Fibroblast of lung (primary cell): ENCODE data around the gene ABCD1. TPM values are rescaled to one million over a fixed set of nuclear protein-coding genes. Genes with fewer than 3 reads are reported as not detected.

Source experiments
- DNase-seq, 2 donors: peaks; one replicate each; pipeline versions ENCODE4 v3.0.0 to v3.0.0-alpha.2; 2010; ENCODE audit warnings: low read depth in 2 of 2
- H2AFZ ChIP-seq: 2 replicates; pipeline ENCODE4 v1.5.1; 2012; ENCODE audit warnings: low read length, control low read depth, inconsistent platforms
- H3K27ac ChIP-seq: 2 replicates; pipeline ENCODE4 v1.5.1; 2011; ENCODE audit warnings: low read length, control low read depth; ENCODE audit not compliant: insufficient read depth
- H3K27me3 ChIP-seq: 2 replicates; pipeline ENCODE4 v1.5.1; 2011; ENCODE audit warnings: mild to moderate bottlenecking, low read length; ENCODE audit not compliant: control insufficient read depth, insufficient read depth
- H3K36me3 ChIP-seq: 2 replicates; pipeline ENCODE4 v1.5.1; 2011; ENCODE audit warnings: low read length; ENCODE audit not compliant: control insufficient read depth, insufficient read depth
- H3K4me1 ChIP-seq: 2 replicates; pipeline ENCODE4 v1.5.1; 2011; ENCODE audit warnings: low read length; ENCODE audit not compliant: control insufficient read depth, insufficient read depth; ENCODE audit errors: extremely low read depth
- H3K4me2 ChIP-seq: 2 replicates; pipeline ENCODE4 v1.5.1; 2011; ENCODE audit warnings: low read length, control low read depth; ENCODE audit not compliant: insufficient read depth; ENCODE audit errors: extremely low read depth
- H3K4me3 ChIP-seq, 4 experiments: fragments of 200-600 bp in 1 of 4; sonication (generic) in 1 of 4; replicated peaks in 1 of 4; 2 replicates each; pipeline ENCODE4 v1.5.1; 2011 to 2016; ENCODE audit warnings: low read length in 4 of 4, low read depth in 3 of 4, mild to moderate bottlenecking in 3 of 4, control low read depth in 2 of 4, inconsistent platforms in 1 of 4, mixed read lengths in 1 of 4; ENCODE audit not compliant: insufficient read depth in 1 of 4; ENCODE audit errors: control extremely low read depth in 1 of 4
- H3K79me2 ChIP-seq: 2 replicates; pipeline ENCODE4 v1.5.1; 2012; ENCODE audit warnings: mild to moderate bottlenecking, low read length, inconsistent platforms; ENCODE audit not compliant: control insufficient read depth, insufficient read depth
- H3K9ac ChIP-seq: 2 replicates; pipeline ENCODE4 v1.5.1; 2011; ENCODE audit warnings: mild to moderate bottlenecking, low read length, control low read depth; ENCODE audit not compliant: insufficient read depth
- H3K9me3 ChIP-seq: 2 replicates; pipeline ENCODE4 v1.5.1; 2012; ENCODE audit warnings: low read depth, low read length; ENCODE audit not compliant: control insufficient read depth, insufficient read depth
- H4K20me1 ChIP-seq: 2 replicates; pipeline ENCODE4 v1.5.1; 2011; ENCODE audit warnings: low read length; ENCODE audit not compliant: control insufficient read depth, insufficient read depth; ENCODE audit errors: extremely low read depth
- EZH2 ChIP-seq: IDR thresholded peaks from 2 replicates; pipeline ENCODE4 v1.5.1; 2012; ENCODE audit warnings: low read length, control low read depth, mild to moderate bottlenecking; ENCODE audit errors: missing control alignments
- polyA plus RNA-seq, 2 donors: library from polyadenylated mRNA; depleted of rRNA in 1 of 2; stranded (reverse) in 1 of 2; unstranded in 1 of 2; fragments of >200 nt; gene quantifications; 2 replicates each; pipeline ENCODE4 v1.2.1, GENCODE V29; 2011 to 2012; ENCODE audit warnings: missing spikeins in 1 of 2
- total RNA-seq: library from RNA; depleted of rRNA; stranded (reverse); fragments of >200 nt; gene quantifications from 2 replicates; pipeline ENCODE4 v1.2.1, GENCODE V29; 2014
- TF ChIP-seq, protein P1 (sequence below), 2 donors: IDR thresholded peaks in 1 of 2; conservative IDR thresholded peaks in 1 of 2; 1 replicate in 1 of 2; 2 replicates in 1 of 2; pipeline ENCODE4 v1.5.1; 2011 to 2012; ENCODE audit warnings: low read length in 2 of 2, control low read depth in 1 of 2, inconsistent platforms in 1 of 2, low read depth in 1 of 2, mild to moderate bottlenecking in 1 of 2

ABCD1 gene
- total and polyA plus RNA-seq, 2 donors (not counting 1 experiment from before 2014, with no cell fraction given) = 4.0 to 12.7 TPM

DNA sequence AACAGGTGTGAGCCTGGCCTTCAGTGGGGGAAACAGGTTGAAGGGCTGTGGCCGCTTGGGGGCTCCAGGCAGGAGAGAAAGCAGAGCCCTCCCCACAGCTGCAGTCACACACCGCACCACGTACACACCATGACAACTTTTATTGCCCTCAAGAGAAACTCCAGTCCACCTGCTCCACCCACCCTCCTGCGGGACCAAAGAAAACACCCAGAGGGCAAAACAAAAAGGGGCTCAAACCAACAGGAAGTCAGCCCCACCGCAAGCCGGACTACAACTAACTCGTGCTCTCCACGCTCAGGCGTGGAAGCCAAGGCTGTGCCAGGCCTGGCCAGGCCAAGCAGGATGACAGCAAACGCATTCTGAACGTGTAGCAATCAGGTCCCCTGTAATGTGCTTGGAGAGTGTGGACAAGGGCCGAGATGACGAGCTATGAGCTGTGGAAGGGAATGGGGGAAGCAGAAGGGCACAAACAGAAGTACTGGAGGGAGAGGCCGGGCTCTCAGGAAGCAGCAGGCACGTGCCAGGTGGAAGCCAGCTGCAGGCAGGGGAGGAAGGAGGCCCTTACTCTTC lies 24.2 kb upstream of the ABCD1 start:
- TF ChIP-seq, protein P1, sequence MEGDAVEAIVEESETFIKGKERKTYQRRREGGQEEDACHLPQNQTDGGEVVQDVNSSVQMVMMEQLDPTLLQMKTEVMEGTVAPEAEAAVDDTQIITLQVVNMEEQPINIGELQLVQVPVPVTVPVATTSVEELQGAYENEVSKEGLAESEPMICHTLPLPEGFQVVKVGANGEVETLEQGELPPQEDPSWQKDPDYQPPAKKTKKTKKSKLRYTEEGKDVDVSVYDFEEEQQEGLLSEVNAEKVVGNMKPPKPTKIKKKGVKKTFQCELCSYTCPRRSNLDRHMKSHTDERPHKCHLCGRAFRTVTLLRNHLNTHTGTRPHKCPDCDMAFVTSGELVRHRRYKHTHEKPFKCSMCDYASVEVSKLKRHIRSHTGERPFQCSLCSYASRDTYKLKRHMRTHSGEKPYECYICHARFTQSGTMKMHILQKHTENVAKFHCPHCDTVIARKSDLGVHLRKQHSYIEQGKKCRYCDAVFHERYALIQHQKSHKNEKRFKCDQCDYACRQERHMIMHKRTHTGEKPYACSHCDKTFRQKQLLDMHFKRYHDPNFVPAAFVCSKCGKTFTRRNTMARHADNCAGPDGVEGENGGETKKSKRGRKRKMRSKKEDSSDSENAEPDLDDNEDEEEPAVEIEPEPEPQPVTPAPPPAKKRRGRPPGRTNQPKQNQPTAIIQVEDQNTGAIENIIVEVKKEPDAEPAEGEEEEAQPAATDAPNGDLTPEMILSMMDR (conservative IDR thresholded peaks at IDR 0.05 in 1 of 2, IDR thresholded peaks at IDR 0.05 in 1 of 2; ENCODE audit: low read depth in 1 of 2, low read length in 2 of 2) = no peak
- TF ChIP-seq EZH2 = no peak
- Histone ChIP-seq H3K36me3 (peaks cover 1% of the 10 kb centered on the region), H3K27me3 (no peaks in the 10 kb centered on the region), H3K27ac (no peak overlapping the region), H3K79me2 (no peaks in the 10 kb centered on the region), H4K20me1 (no peaks in the 10 kb centered on the region), H3K4me1 (no peaks in the 10 kb centered on the region), H3K9me3 (no peaks in the 10 kb centered on the region), H3K4me3 (no peak overlapping the region), H3K4me2 (no peak overlapping the region), H2AFZ (no peak overlapping the region), H3K9ac (no peak overlapping the region)
- no peak for DNase-seq

DNA sequence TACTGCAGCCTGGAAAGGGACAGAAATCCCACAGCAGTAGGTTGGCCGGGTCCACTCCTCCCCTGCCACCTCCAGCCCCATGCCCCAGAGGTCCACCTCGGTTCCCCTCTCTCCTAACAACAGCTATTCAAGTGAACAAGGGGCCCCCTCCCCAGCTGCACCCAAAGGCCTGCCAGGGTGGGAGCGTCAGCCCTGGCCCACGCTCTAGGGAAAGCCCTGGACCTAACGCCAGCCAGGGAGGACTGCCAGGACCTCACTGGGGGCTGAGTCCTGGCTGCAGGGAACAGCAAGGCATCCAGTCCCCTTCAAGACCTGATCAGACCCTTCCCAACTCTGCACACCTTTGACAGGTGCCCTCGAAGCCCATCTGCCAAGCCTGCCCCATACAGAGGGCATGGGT lies 23.7 kb upstream of the ABCD1 start:
- no peak overlapping the region for H3K27ac ChIP-seq
- DNase-seq = no peak
- peaks cover 1% of the 10 kb centered on the region for H3K36me3 ChIP-seq
- TF ChIP-seq EZH2 = no peak
- TF ChIP-seq, protein P1 (conservative IDR thresholded peaks at IDR 0.05 in 1 of 2, IDR thresholded peaks at IDR 0.05 in 1 of 2; ENCODE audit: low read depth in 1 of 2, low read length in 2 of 2) = no peak
- H2AFZ ChIP-seq = no peak overlapping the region
- H3K9me3 ChIP-seq = no peaks in the 10 kb centered on the region
- no peaks in the 10 kb centered on the region for H3K4me1 ChIP-seq
- no peak overlapping the region for H3K4me2 ChIP-seq
- H3K79me2 ChIP-seq = no peaks in the 10 kb centered on the region
- H3K27me3 ChIP-seq = no peaks in the 10 kb centered on the region
- H3K9ac ChIP-seq = no peak overlapping the region
- no peaks in the 10 kb centered on the region for H4K20me1 ChIP-seq
- H3K4me3 ChIP-seq = no peak overlapping the region

DNA sequence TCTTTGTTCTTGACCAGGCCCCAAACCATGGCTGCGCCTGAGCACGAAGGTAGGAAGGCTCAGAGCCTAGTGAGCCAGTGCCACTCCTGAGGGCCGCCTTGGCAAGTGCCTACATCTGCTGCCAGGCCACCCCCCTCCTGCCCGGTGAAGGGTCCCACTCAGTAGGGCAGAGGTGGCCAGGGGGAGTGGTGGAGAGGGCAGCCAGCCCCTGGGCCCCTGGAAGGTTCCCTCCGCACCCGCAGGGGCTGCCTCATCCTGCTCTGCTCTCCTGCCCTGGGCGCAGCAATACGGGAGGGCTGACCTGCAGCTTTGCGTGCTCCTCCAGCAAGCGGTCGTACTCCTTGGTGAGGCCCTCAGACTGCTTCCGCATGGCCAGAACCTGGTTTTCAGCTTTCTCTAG lies 22.9 kb upstream of the ABCD1 start:
- no peak for DNase-seq
- Histone ChIP-seq H2AFZ (no peak overlapping the region), H3K9me3 (no peaks in the 10 kb centered on the region), H3K36me3 (peaks cover 3% of the 10 kb centered on the region), H4K20me1 (no peaks in the 10 kb centered on the region), H3K79me2 (no peaks in the 10 kb centered on the region), H3K4me3 (no peak overlapping the region), H3K27me3 (no peaks in the 10 kb centered on the region), H3K4me2 (no peak overlapping the region), H3K9ac (no peak overlapping the region), H3K27ac (no peak overlapping the region), H3K4me1 (no peaks in the 10 kb centered on the region)
- TF ChIP-seq, protein P1 (conservative IDR thresholded peaks at IDR 0.05 in 1 of 2, IDR thresholded peaks at IDR 0.05 in 1 of 2; ENCODE audit: low read depth in 1 of 2, low read length in 2 of 2) = no peak
- TF ChIP-seq EZH2 = no peak
